ENCODE data around the gene PHPT1. TPM values are rescaled to one million over a fixed set of nuclear protein-coding genes. Genes with fewer than 3 reads are reported as not detected.
A peak's percentile ranks its signal among the peaks of the same experiment; 100 is the strongest.

PHPT1 gene
- total and polyA plus RNA-seq, 2 of the 13 experiments (the other 11 are each of a cell fraction or from before 2014, with no cell fraction given) = 189 to 192 TPM

GRCh38 chr9:136847826-136848392, 1.3 kb upstream of the PHPT1 start (continued):
- TF ChIP-seq PAX8 (CRISPR knock-in tag; IDR thresholded peaks at IDR 0.05; ENCODE audit: borderline replicate concordance) = no peak
- no peak for TF ChIP-seq RERE (CRISPR knock-in tag; IDR thresholded peaks at IDR 0.05; ENCODE audit: low read depth)
- TF ChIP-seq, protein P1, sequence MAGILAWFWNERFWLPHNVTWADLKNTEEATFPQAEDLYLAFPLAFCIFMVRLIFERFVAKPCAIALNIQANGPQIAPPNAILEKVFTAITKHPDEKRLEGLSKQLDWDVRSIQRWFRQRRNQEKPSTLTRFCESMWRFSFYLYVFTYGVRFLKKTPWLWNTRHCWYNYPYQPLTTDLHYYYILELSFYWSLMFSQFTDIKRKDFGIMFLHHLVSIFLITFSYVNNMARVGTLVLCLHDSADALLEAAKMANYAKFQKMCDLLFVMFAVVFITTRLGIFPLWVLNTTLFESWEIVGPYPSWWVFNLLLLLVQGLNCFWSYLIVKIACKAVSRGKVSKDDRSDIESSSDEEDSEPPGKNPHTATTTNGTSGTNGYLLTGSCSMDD (CRISPR knock-in tag; IDR thresholded peaks at IDR 0.05) = no peak
- no peak; the same call in 1 of the 2 replicates for TF ChIP-seq ZNF317 (CRISPR knock-in tag; IDR thresholded peaks at IDR 0.05)
- no peak for TF ChIP-seq ZNF333 (CRISPR knock-in tag; IDR thresholded peaks at IDR 0.05; ENCODE audit: borderline replicate concordance)
- TF ChIP-seq, protein P2, sequence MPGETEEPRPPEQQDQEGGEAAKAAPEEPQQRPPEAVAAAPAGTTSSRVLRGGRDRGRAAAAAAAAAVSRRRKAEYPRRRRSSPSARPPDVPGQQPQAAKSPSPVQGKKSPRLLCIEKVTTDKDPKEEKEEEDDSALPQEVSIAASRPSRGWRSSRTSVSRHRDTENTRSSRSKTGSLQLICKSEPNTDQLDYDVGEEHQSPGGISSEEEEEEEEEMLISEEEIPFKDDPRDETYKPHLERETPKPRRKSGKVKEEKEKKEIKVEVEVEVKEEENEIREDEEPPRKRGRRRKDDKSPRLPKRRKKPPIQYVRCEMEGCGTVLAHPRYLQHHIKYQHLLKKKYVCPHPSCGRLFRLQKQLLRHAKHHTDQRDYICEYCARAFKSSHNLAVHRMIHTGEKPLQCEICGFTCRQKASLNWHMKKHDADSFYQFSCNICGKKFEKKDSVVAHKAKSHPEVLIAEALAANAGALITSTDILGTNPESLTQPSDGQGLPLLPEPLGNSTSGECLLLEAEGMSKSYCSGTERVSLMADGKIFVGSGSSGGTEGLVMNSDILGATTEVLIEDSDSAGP (CRISPR knock-in tag; IDR thresholded peaks at IDR 0.05; ENCODE audit: borderline replicate concordance) = peak; percentile 99
- TF ChIP-seq, protein P3, sequence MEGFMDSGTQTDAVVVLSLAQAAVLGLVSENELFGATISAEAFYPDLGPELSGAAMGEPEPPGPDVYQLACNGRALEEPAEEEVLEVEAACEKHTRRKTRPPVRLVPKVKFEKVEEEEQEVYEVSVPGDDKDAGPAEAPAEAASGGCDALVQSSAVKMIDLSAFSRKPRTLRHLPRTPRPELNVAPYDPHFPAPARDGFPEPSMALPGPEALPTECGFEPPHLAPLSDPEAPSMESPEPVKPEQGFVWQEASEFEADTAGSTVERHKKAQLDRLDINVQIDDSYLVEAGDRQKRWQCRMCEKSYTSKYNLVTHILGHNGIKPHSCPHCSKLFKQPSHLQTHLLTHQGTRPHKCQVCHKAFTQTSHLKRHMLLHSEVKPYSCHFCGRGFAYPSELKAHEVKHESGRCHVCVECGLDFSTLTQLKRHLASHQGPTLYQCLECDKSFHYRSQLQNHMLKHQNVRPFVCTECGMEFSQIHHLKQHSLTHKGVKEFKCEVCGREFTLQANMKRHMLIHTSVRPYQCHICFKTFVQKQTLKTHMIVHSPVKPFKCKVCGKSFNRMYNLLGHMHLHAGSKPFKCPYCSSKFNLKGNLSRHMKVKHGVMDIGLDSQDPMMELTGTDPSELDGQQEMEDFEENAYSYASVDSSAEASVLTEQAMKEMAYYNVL (CRISPR knock-in tag; IDR thresholded peaks at IDR 0.05; ENCODE audit: borderline replicate concordance) = peak; percentile 7; the same call in 1 of the 2 replicates
- peak; percentile 68 for TF ChIP-seq POLR2AphosphoS5 (IDR thresholded peaks at IDR 0.05; ENCODE audit: low read depth, low read length)
- TF ChIP-seq, protein P4, sequence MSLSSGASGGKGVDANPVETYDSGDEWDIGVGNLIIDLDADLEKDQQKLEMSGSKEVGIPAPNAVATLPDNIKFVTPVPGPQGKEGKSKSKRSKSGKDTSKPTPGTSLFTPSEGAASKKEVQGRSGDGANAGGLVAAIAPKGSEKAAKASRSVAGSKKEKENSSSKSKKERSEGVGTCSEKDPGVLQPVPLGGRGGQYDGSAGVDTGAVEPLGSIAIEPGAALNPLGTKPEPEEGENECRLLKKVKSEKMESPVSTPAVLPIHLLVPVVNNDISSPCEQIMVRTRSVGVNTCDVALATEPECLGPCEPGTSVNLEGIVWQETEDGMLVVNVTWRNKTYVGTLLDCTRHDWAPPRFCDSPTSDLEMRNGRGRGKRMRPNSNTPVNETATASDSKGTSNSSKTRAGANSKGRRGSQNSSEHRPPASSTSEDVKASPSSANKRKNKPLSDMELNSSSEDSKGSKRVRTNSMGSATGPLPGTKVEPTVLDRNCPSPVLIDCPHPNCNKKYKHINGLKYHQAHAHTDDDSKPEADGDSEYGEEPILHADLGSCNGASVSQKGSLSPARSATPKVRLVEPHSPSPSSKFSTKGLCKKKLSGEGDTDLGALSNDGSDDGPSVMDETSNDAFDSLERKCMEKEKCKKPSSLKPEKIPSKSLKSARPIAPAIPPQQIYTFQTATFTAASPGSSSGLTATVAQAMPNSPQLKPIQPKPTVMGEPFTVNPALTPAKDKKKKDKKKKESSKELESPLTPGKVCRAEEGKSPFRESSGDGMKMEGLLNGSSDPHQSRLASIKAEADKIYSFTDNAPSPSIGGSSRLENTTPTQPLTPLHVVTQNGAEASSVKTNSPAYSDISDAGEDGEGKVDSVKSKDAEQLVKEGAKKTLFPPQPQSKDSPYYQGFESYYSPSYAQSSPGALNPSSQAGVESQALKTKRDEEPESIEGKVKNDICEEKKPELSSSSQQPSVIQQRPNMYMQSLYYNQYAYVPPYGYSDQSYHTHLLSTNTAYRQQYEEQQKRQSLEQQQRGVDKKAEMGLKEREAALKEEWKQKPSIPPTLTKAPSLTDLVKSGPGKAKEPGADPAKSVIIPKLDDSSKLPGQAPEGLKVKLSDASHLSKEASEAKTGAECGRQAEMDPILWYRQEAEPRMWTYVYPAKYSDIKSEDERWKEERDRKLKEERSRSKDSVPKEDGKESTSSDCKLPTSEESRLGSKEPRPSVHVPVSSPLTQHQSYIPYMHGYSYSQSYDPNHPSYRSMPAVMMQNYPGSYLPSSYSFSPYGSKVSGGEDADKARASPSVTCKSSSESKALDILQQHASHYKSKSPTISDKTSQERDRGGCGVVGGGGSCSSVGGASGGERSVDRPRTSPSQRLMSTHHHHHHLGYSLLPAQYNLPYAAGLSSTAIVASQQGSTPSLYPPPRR (CRISPR knock-in tag; IDR thresholded peaks at IDR 0.05; ENCODE audit: borderline replicate concordance) = peak; percentile 43; the same call in 1 of the 2 replicates
- TF ChIP-seq MIXL1 (CRISPR knock-in tag; IDR thresholded peaks at IDR 0.05) = no peak
- TF ChIP-seq SRF (IDR thresholded peaks at IDR 0.05; ENCODE audit: low read depth, low read length) = no peak
- no peak for TF ChIP-seq ZFP36 (IDR thresholded peaks at IDR 0.05; ENCODE audit: borderline replicate concordance, low read depth, low read length, partially characterized antibody)
- TF ChIP-seq PHF5A (CRISPR knock-in tag; IDR thresholded peaks at IDR 0.05; ENCODE audit: low read depth, unreplicated experiment) = no peak

Measured in HepG2 (cell line).